ENCODE data around the gene PGPEP1.
A peak's percentile ranks its signal among the peaks of the same experiment; 100 is the strongest.

Gene PGPEP1

DNA sequence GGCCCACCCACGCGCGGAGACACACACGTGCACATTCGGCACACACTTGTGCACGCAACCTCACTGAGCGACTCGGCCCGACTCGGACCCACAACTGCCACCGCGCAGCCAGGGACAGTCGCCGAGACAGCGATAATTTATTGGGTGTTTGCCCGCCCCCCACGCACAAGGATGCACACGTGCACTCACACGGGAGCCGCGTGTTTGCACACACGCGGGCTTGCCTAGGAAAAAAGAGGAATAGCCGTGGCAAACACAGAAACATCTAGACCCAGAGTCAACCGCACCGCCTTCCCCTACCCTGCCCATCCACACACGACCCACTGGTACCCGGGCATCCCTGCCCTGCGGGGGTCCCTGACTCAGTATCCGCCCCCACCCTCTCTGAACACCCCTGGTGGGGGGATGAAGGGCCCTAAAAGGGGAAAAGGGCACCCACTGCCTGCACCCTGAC, 77.7 kb downstream of the PGPEP1 start:
- DNase-seq (ENCODE audit: low read depth in 2 of 2): no peak

DNA sequence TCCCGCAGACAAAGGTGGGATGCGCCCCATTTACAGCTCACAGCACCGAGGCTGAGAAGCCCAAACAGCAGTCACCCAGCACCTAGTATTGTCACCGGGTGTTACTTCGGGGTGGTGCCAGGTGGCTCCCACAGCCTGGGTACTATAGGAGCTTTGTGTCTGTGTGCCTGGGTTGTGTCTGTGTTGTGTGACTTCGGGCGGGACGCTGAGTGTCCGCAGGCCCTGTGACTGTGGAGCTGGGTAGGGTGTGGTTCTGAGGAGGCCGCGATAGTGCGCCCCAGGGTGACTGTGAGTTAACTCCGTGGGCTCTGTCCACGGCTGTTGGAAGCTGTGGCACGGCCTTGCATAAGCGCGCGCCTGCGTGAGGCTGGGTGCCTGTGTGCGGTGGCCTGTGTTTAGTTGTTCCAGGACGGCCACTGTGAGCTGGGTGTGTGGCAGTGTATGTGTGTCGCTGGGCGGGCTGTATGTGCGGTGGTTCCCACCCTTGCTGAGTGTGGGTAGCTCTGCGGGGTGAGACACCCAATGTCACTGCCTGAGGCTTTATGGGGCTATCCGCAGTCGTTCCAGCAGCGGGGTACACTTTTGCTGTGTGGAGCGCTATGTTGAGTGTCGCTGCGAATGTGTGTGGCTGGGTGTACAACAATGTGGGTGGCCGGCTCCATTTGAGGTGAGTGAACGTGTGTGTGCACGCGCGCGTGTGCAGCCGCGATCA, 78.2 kb downstream of the PGPEP1 start:
- DNase-seq (ENCODE audit: low read depth in 2 of 2): no peak

DNA sequence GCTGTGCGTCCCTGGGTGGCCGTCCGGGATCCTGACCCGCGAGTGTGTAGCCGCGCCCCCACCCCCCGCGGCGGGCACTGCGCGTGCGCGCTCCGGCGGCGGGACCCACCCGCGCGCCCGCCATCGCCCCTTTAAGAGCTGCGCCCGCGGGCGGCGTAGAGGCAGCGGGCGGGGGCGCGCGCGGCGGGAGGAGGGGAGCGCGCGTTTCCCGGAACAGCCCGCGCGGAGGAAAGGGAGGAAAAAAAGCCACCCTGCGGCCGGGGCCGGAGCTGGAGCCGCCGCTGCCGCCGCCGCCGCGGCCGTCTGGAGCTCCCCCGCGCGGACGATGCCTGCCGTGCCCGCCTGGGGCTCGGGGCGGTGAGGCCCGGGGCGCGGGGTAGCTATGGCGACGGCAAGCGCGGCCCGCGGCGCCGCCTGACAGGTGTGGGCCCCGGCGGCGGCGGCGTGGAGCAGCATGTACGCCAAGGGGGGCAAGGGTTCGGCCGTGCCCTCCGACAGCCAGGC, 78.8 kb downstream of the PGPEP1 start, which contains the start of gene SSBP4:
Gene SSBP4, plus strand, starts transcription at position 204 of the 504 bp plus-strand sequence. Its CDS starts 251 bp downstream, at position 455.
- DNase-seq (ENCODE audit: low read depth in 2 of 2): peak in 1 of 2 donors; percentile 63

Measured in stimulated activated CD8-positive, alpha-beta memory T cell treated with anti-CD3 and anti-CD28 coated beads, Interleukin-7, amount 100 ng/mL, for 4 hours (primary cell).